HepG2 (cell line): Measurements from ENCODE around the gene CD248. TPM values are rescaled to one million over a fixed set of nuclear protein-coding genes. Genes with fewer than 3 reads are reported as not detected.

ENCODE experiments used
- ATAC-seq: fragments of 200-7000 bp; cut with Tn5 transposase; 3 replicates; pipeline ENCODE4 v1.9.1; 2020; ENCODE audit warnings: mild to moderate bottlenecking, moderate library complexity
- BruUV-seq: library from RNA; stranded (reverse); fragments of 400-500 nt; replicated peaks from 2 replicates; lab custom pipeline; 2021; lab: Mats Ljungman, UMichigan
- CTCF ChIA-PET: fragments of 300-600 bp; formaldehyde crosslinking; extraction: SDS; loops from one replicate; lab custom pipeline; 2021; ENCODE audit warnings: low total read pairs, inconsistent platforms, low intra/inter-chr PET ratio; lab: Yijun Ruan, JAX
- POLR2A ChIA-PET: fragments of 350-600 bp; sonication (Branson Sonifier 250); formaldehyde crosslinking; loops from one replicate; lab custom pipeline; 2020; ENCODE audit warnings: antibody characterized with exemption, inconsistent platforms; lab: Yijun Ruan, JAX
- DNase-seq: peaks from one replicate; pipeline ENCODE4 v3.0.0-alpha.2; 2015; ENCODE audit warnings: low spot score
- FAIRE-seq: peaks from 3 replicates; lab custom pipeline; 2011; peaks lifted over from hg19 to GRCh38; lab: Jason Lieb, UNC
- H2AFZ ChIP-seq: one replicate; pipeline ENCODE4 v1.6.1; 2011; ENCODE audit warnings: low read length, inconsistent platforms
- H3K27ac ChIP-seq: fragments of 300-600 bp; 3 replicates; pipeline ENCODE4 v1.8.0; 2011; ENCODE audit warnings: mixed run types, mild to moderate bottlenecking, mixed read lengths, low read length, inconsistent platforms; ENCODE audit not compliant: insufficient read depth; ENCODE audit errors: extremely low read length
- H3K27me3 ChIP-seq, 2 experiments: fragments of 200-600 bp in 1 of 2; 2 replicates in 1 of 2; 3 replicates in 1 of 2; pipeline versions ENCODE4 v1.6.0 to v1.8.0; 2011; ENCODE audit warnings: low read length in 2 of 2, mild to moderate bottlenecking in 2 of 2, moderate library complexity in 2 of 2, inconsistent platforms in 1 of 2; ENCODE audit not compliant: insufficient read depth in 2 of 2, control insufficient read depth in 1 of 2
- H3K36me3 ChIP-seq, 2 experiments: fragments of 200-600 bp in 1 of 2; replicated peaks in 1 of 2; 2 replicates in 1 of 2; 3 replicates in 1 of 2; pipeline versions ENCODE4 v1.5.1 to v1.8.0; 2011; ENCODE audit warnings: low read length in 2 of 2, inconsistent platforms in 1 of 2; ENCODE audit not compliant: insufficient read depth in 2 of 2, control insufficient read depth in 1 of 2
- H3K4me1 ChIP-seq: 2 replicates; pipeline ENCODE4 v1.5.1; 2012; ENCODE audit warnings: low read length, inconsistent platforms; ENCODE audit not compliant: insufficient read depth
- H3K4me2 ChIP-seq: 2 replicates; pipeline ENCODE4 v1.6.0; 2011; ENCODE audit warnings: low read depth, low read length, inconsistent platforms
- H3K4me3 ChIP-seq, 3 experiments: fragments of 200-600 bp in 1 of 3; sonication (generic), shearing (Covaris generic) in 1 of 3; replicated peaks in 1 of 3; 2 replicates each; pipeline ENCODE4 v1.5.1; 2011 to 2016; ENCODE audit warnings: low read length in 3 of 3, inconsistent platforms in 2 of 3, low read depth in 2 of 3, mild to moderate bottlenecking in 2 of 3, control low read depth in 1 of 3, mixed read lengths in 1 of 3; ENCODE audit not compliant: insufficient read depth in 1 of 3
- H3K79me2 ChIP-seq: one replicate; pipeline ENCODE4 v1.6.1; 2011; ENCODE audit warnings: low read length, inconsistent platforms; ENCODE audit not compliant: insufficient read depth
- H3K9ac ChIP-seq: 2 replicates; pipeline ENCODE4 v1.6.0; 2011; ENCODE audit warnings: mild to moderate bottlenecking, low read depth, low read length, inconsistent platforms; ENCODE audit not compliant: insufficient read depth
- H3K9me3 ChIP-seq: 2 replicates; pipeline ENCODE4 v1.5.1; 2012; ENCODE audit warnings: mild to moderate bottlenecking, low read length
- H4K20me1 ChIP-seq: 2 replicates; pipeline ENCODE4 v1.6.0; 2011; ENCODE audit warnings: inconsistent platforms, mild to moderate bottlenecking, low read length, moderate library complexity; ENCODE audit not compliant: insufficient read depth
- AGO2 ChIP-seq: fragments of 200-400 bp; formaldehyde crosslinking; optimal IDR thresholded peaks from 2 replicates; pipeline ENCODE3; 2017; ENCODE audit warnings: mild to moderate bottlenecking, low read depth, low read length, moderate library complexity
- MIXL1 ChIP-seq: IDR thresholded peaks from 2 replicates; pipeline ENCODE4 v1.6.1; 2016
- WGBS: methylation state at CpG from one replicate; pipeline ENCODE4 v1.1.6; 2017; ENCODE audit warnings: low lambda C conversion rate; 5-methylcytosine and 5-hydroxymethylcytosine counted together
- in situ Hi-C: cut with HindIII; loops from 2 replicates; pipeline ENCODE4 v1.10.0; 2017; ENCODE audit warnings: low pct_unique_long_range_greater_than_20kb; ENCODE audit not compliant: extremely low pct_ligation_motif_present
- intact Hi-C: fragments of 100-400 bp; cut with micrococcal nuclease; formaldehyde crosslinking; loops from one replicate; pipeline ENCODE4 v1.10.0; 2022; ENCODE audit not compliant: unreplicated experiment
- polyA plus RNA-seq, 8 experiments: library from polyadenylated mRNA; depleted of rRNA in 3 of 8; stranded (reverse) in 7 of 8; unstranded in 1 of 8; fragments of >200 nt; fragmentation: Illumina TruSeq in 4 of 8; extraction: Trizol in 4 of 8; gene quantifications; 2 replicates each; pipeline versions ENCODE4 v1.2.1 to v1.2.3, GENCODE V29; 2011 to 2016; ENCODE audit warnings: low read depth in 4 of 8, missing spikeins in 1 of 8, mixed read lengths in 1 of 8; ENCODE audit not compliant: insufficient read depth in 1 of 8
- total RNA-seq, 5 experiments: library from RNA; depleted of rRNA; stranded (reverse); fragments of >200 nt; fragmentation: Illumina TruSeq; extraction: Trizol; gene quantifications; 2 replicates each; pipeline ENCODE4 v1.2.3, GENCODE V29; 2016; ENCODE audit warnings: low read depth in 1 of 5
- TF ChIP-seq, protein P1 (sequence below): sonication (generic); formaldehyde crosslinking; IDR thresholded peaks from 2 replicates; pipeline ENCODE4 v1.5.0; 2020; ENCODE audit warnings: mild to moderate bottlenecking, missing genetic modification reagents, moderate library complexity

CD248 gene
- total and polyA plus RNA-seq, 2 of the 13 experiments (the other 11 are each of a cell fraction or from before 2014, with no cell fraction given) = 0.25 to 0.35 TPM

DNA sequence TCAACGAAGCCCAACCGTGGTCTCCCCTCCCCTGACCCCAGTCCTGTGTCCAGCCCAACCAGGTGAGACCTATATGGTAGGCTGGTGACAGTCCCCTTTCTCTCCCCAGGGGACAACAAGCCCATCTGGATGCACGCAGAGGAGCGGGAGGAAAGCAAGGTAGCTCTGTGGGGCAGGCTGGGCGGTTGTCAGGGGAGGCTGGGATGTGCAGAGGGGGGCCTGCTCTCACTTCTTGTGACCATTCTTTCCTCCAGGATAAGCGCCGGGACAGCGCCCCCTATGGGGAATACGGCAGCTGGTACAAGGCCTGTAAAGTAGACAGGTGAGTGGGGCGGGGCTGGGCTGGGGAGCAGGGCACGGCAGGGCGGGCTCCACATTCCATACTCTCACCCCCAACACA, 51.9 kb downstream of the CD248 start:
- in situ Hi-C loops = no loop called here
- no TSS peak for BruUV-seq
- no peaks in the 10 kb centered on the region; a peak in 1 of 5 replicates for H3K27me3 ChIP-seq
- CTCF ChIA-PET = no interaction called here
- no peaks in the 10 kb centered on the region for H3K9me3 ChIP-seq
- no peak overlapping the region for H3K27ac ChIP-seq
- no peak for FAIRE-seq
- WGBS = 69% methylated on average over 2 of the region's 12 CpGs
- no peak for ATAC-seq
- peaks cover 5 to 8% of the 10 kb centered on the region in 2 experiments; a peak in 3 of 5 replicates for H3K36me3 ChIP-seq
- intact Hi-C loops = no loop called here
- no peak overlapping the region for H2AFZ ChIP-seq
- H3K4me2 ChIP-seq = no peak overlapping the region
- POLR2A ChIA-PET = no interaction called here
- no peak for DNase-seq
- TF ChIP-seq MIXL1 (CRISPR knock-in tag) = no peak
- no peak for TF ChIP-seq AGO2
- TF ChIP-seq, protein P1, sequence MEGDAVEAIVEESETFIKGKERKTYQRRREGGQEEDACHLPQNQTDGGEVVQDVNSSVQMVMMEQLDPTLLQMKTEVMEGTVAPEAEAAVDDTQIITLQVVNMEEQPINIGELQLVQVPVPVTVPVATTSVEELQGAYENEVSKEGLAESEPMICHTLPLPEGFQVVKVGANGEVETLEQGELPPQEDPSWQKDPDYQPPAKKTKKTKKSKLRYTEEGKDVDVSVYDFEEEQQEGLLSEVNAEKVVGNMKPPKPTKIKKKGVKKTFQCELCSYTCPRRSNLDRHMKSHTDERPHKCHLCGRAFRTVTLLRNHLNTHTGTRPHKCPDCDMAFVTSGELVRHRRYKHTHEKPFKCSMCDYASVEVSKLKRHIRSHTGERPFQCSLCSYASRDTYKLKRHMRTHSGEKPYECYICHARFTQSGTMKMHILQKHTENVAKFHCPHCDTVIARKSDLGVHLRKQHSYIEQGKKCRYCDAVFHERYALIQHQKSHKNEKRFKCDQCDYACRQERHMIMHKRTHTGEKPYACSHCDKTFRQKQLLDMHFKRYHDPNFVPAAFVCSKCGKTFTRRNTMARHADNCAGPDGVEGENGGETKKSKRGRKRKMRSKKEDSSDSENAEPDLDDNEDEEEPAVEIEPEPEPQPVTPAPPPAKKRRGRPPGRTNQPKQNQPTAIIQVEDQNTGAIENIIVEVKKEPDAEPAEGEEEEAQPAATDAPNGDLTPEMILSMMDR (CRISPR knock-in tag) = peak; percentile 27
- peaks cover 7% of the 10 kb centered on the region for H3K4me1 ChIP-seq
- H4K20me1 ChIP-seq = peaks cover 10% of the 10 kb centered on the region
- H3K4me3 ChIP-seq = no peak overlapping the region
- H3K9ac ChIP-seq = no peak overlapping the region
- peaks cover 12% of the 10 kb centered on the region for H3K79me2 ChIP-seq

Other genes with a start within 250 kb of the CD248 start
- 7.6 and 12.2 TPM in 2 replicates for gene PACS1, start 246.8 kb downstream of the CD248 start, total RNA-seq (2016; rRNA removed; fragmentation: Illumina TruSeq; extraction: Trizol)
- 8.6 and 11.9 TPM in 2 replicates for gene PACS1, start 246.8 kb downstream of the CD248 start, polyA plus RNA-seq (2011; rRNA removed)
- gene KLC2, start 59.3 kb downstream of the CD248 start, total RNA-seq (2016; rRNA removed; fragmentation: Illumina TruSeq; extraction: Trizol) = 5.8 and 8.9 TPM in 2 replicates
- gene KLC2, start 59.3 kb downstream of the CD248 start, polyA plus RNA-seq (2011; rRNA removed) = 9.2 and 13.5 TPM in 2 replicates
- gene RAB1B, start 48.4 kb downstream of the CD248 start, total RNA-seq (2016; rRNA removed; fragmentation: Illumina TruSeq; extraction: Trizol) = 73.7 and 77.9 TPM in 2 replicates
- gene RAB1B, start 48.4 kb downstream of the CD248 start, polyA plus RNA-seq (2011; rRNA removed) = 87.9 and 97.8 TPM in 2 replicates
- 0.18 and 0.60 TPM in 2 replicates for gene CNIH2, start 38.9 kb downstream of the CD248 start, total RNA-seq (2016; rRNA removed; fragmentation: Illumina TruSeq; extraction: Trizol)
- 0.25 and 0.69 TPM in 2 replicates for gene CNIH2, start 38.9 kb downstream of the CD248 start, polyA plus RNA-seq (2011; rRNA removed)
- 78.9 and 145 TPM in 2 replicates for gene YIF1A, start 27.9 kb downstream of the CD248 start, total RNA-seq (2016; rRNA removed; fragmentation: Illumina TruSeq; extraction: Trizol)
- 133 and 166 TPM in 2 replicates for gene YIF1A, start 27.9 kb downstream of the CD248 start, polyA plus RNA-seq (2011; rRNA removed)
- 0.10 and 0.18 TPM in 2 replicates for gene TMEM151A, start 25.1 kb downstream of the CD248 start, total RNA-seq (2016; rRNA removed; fragmentation: Illumina TruSeq; extraction: Trizol)
- gene TMEM151A, start 25.1 kb downstream of the CD248 start, polyA plus RNA-seq (2011; rRNA removed) = 0.33 and 0.48 TPM in 2 replicates
- gene RIN1, start 19.4 kb upstream of the CD248 start, total RNA-seq (2016; rRNA removed; fragmentation: Illumina TruSeq; extraction: Trizol) = 3.9 and 4.1 TPM in 2 replicates
- gene RIN1, start 19.4 kb upstream of the CD248 start, polyA plus RNA-seq (2011; rRNA removed) = 2.4 and 4.2 TPM in 2 replicates
- 55.7 and 63.1 TPM in 2 replicates for gene BRMS1, start 28.1 kb upstream of the CD248 start, total RNA-seq (2016; rRNA removed; fragmentation: Illumina TruSeq; extraction: Trizol)
- 15.8 and 16.8 TPM in 2 replicates for gene BRMS1, start 28.1 kb upstream of the CD248 start, polyA plus RNA-seq (2011; rRNA removed)
- gene B4GAT1, start 30.6 kb upstream of the CD248 start, total RNA-seq (2016; rRNA removed; fragmentation: Illumina TruSeq; extraction: Trizol) = 44.9 and 109 TPM in 2 replicates
- gene B4GAT1, start 30.6 kb upstream of the CD248 start, polyA plus RNA-seq (2011; rRNA removed) = 40.4 and 47.8 TPM in 2 replicates
- 0.49 and 0.66 TPM in 2 replicates for gene SLC29A2, start 54.7 kb upstream of the CD248 start, total RNA-seq (2016; rRNA removed; fragmentation: Illumina TruSeq; extraction: Trizol)
- gene SLC29A2, start 54.7 kb upstream of the CD248 start, polyA plus RNA-seq (2011; rRNA removed) = 0.56 and 0.63 TPM in 2 replicates
- gene NPAS4, start 104.0 kb upstream of the CD248 start, total RNA-seq (2016; rRNA removed; fragmentation: Illumina TruSeq; extraction: Trizol) = not detected in 2 replicates
- gene NPAS4, start 104.0 kb upstream of the CD248 start, polyA plus RNA-seq (2011; rRNA removed) = not detected in 2 replicates
- 176 and 220 TPM in 2 replicates for gene MRPL11, start 121.8 kb upstream of the CD248 start, total RNA-seq (2016; rRNA removed; fragmentation: Illumina TruSeq; extraction: Trizol)
- 59.1 and 72.9 TPM in 2 replicates for gene MRPL11, start 121.8 kb upstream of the CD248 start, polyA plus RNA-seq (2011; rRNA removed)
- gene PELI3, start 149.9 kb upstream of the CD248 start, total RNA-seq (2016; rRNA removed; fragmentation: Illumina TruSeq; extraction: Trizol) = 2.5 and 4.0 TPM in 2 replicates
- gene PELI3, start 149.9 kb upstream of the CD248 start, polyA plus RNA-seq (2011; rRNA removed) = 2.0 and 3.1 TPM in 2 replicates
- 48.7 and 59.8 TPM in 2 replicates for gene DPP3, start 163.4 kb upstream of the CD248 start, total RNA-seq (2016; rRNA removed; fragmentation: Illumina TruSeq; extraction: Trizol)
- gene DPP3, start 163.4 kb upstream of the CD248 start, polyA plus RNA-seq (2011; rRNA removed) = 38.4 and 48.4 TPM in 2 replicates
- gene BBS1, start 193.6 kb upstream of the CD248 start, total RNA-seq (2016; rRNA removed; fragmentation: Illumina TruSeq; extraction: Trizol) = 8.1 and 14.1 TPM in 2 replicates
- gene BBS1, start 193.6 kb upstream of the CD248 start, polyA plus RNA-seq (2011; rRNA removed) = 11.7 and 12.1 TPM in 2 replicates
- gene ZDHHC24, start 229.0 kb upstream of the CD248 start, total RNA-seq (2016; rRNA removed; fragmentation: Illumina TruSeq; extraction: Trizol) = 1.9 and 4.3 TPM in 2 replicates
- 4.3 and 6.0 TPM in 2 replicates for gene ZDHHC24, start 229.0 kb upstream of the CD248 start, polyA plus RNA-seq (2011; rRNA removed)
- gene ACTN3, start 229.9 kb upstream of the CD248 start, total RNA-seq (2016; rRNA removed; fragmentation: Illumina TruSeq; extraction: Trizol) = 0.04 TPM in 1 of 2 replicates, not detected in the other
- gene ACTN3, start 229.9 kb upstream of the CD248 start, polyA plus RNA-seq (2011; rRNA removed) = 0.07 and 0.09 TPM in 2 replicates